ENCODE data around the gene NCOA1. TPM values are rescaled to one million over a fixed set of nuclear protein-coding genes. Genes with fewer than 3 reads are reported as not detected.
A peak's percentile ranks its signal among the peaks of the same experiment; 100 is the strongest.

Gene NCOA1
- polyA plus RNA-seq, 4 donors = 13.8 to 48.5 (median 20.4) TPM

GRCh38 chr2:24744356-24744755 is 253.3 kb downstream of the NCOA1 start:
- peaks cover 2 to 24% (median 9%) of the 10 kb centered on the region in 3 donors for H3K36me3 ChIP-seq (ENCODE audit: control insufficient read depth in 3 of 3, insufficient read depth in 2 of 3, low read depth in 1 of 3, low read length in 3 of 3)
- H3K4me1 ChIP-seq (ENCODE audit: control insufficient read depth in 3 of 3, insufficient read depth in 2 of 3, low read depth in 1 of 3, low read length in 2 of 3) = peaks cover 0 to 3% (median 0%) of the 10 kb centered on the region in 3 donors
- no peak for FAIRE-seq
- no peak overlapping the region for H3K27ac ChIP-seq (ENCODE audit: low read depth in 1 of 3, low read length in 2 of 3)
- no peaks in the 10 kb centered on the region for H3K9me3 ChIP-seq (ENCODE audit: control insufficient read depth in 2 of 2, insufficient read depth in 1 of 2, low read depth in 1 of 2, low read length in 1 of 2)
- H3K27me3 ChIP-seq (ENCODE audit: control insufficient read depth in 3 of 3, insufficient read depth in 3 of 3, low read length in 3 of 3) = no peaks in the 10 kb centered on the region
- no peak overlapping the region for H3K4me3 ChIP-seq (ENCODE audit: low read depth in 1 of 3, low read length in 3 of 3)
- WGBS, 3 donors = 62 to 91% (median 82%) methylated on average over 1 of the region's 1 CpG
- DNase-seq = no peak

GRCh38 chr2:24745825-24746224 is 254.8 kb downstream of the NCOA1 start:
- H3K27ac ChIP-seq (ENCODE audit: low read depth in 1 of 3, low read length in 2 of 3) = no peak overlapping the region
- H3K27me3 ChIP-seq (ENCODE audit: control insufficient read depth in 3 of 3, insufficient read depth in 3 of 3, low read length in 3 of 3) = no peaks in the 10 kb centered on the region
- 81 to 85% (median 85%) methylated on average over 2 of the region's 2 CpGs for WGBS, 3 donors
- no peak for FAIRE-seq
- DNase-seq = peak in 1 of 2 donors; percentile 2
- H3K9me3 ChIP-seq (ENCODE audit: control insufficient read depth in 2 of 2, insufficient read depth in 1 of 2, low read depth in 1 of 2, low read length in 1 of 2) = no peaks in the 10 kb centered on the region
- H3K36me3 ChIP-seq (ENCODE audit: control insufficient read depth in 3 of 3, insufficient read depth in 2 of 3, low read depth in 1 of 3, low read length in 3 of 3) = peaks cover 2 to 24% (median 9%) of the 10 kb centered on the region in 3 donors
- no peak overlapping the region for H3K4me3 ChIP-seq (ENCODE audit: low read depth in 1 of 3, low read length in 3 of 3)
- H3K4me1 ChIP-seq (ENCODE audit: control insufficient read depth in 3 of 3, insufficient read depth in 2 of 3, low read depth in 1 of 3, low read length in 2 of 3) = peaks cover 0 to 3% (median 0%) of the 10 kb centered on the region in 3 donors

- WGBS, 3 donors = 96% methylated on average over 3 of the region's 3 CpGs
- FAIRE-seq = no peak
- Histone ChIP-seq H3K27me3 (ENCODE audit: control insufficient read depth in 3 of 3, insufficient read depth in 3 of 3, low read length in 3 of 3) (no peaks in the 10 kb centered on the region), H3K4me3 (ENCODE audit: low read depth in 1 of 3, low read length in 3 of 3) (no peak overlapping the region), H3K36me3 (ENCODE audit: control insufficient read depth in 3 of 3, insufficient read depth in 2 of 3, low read depth in 1 of 3, low read length in 3 of 3) (peaks cover 2 to 20% (median 12%) of the 10 kb centered on the region in 3 donors), H3K9me3 (ENCODE audit: control insufficient read depth in 2 of 2, insufficient read depth in 1 of 2, low read depth in 1 of 2, low read length in 1 of 2) (no peaks in the 10 kb centered on the region), H3K4me1 (ENCODE audit: control insufficient read depth in 3 of 3, insufficient read depth in 2 of 3, low read depth in 1 of 3, low read length in 2 of 3) (peaks cover 0 to 3% (median 0%) of the 10 kb centered on the region in 3 donors), H3K27ac (ENCODE audit: low read depth in 1 of 3, low read length in 2 of 3) (no peak overlapping the region)
- no peak for DNase-seq
Measured at GRCh38 chr2:24747299-24747698, 256.2 kb downstream of the NCOA1 start.

GRCh38 chr2:24749069-24749691 is 258.1 kb downstream of the NCOA1 start:
- Histone ChIP-seq H3K27me3 (ENCODE audit: control insufficient read depth in 3 of 3, insufficient read depth in 3 of 3, low read length in 3 of 3) (no peaks in the 10 kb centered on the region), H3K27ac (ENCODE audit: low read depth in 1 of 3, low read length in 2 of 3) (no peak overlapping the region), H3K9me3 (ENCODE audit: control insufficient read depth in 2 of 2, insufficient read depth in 1 of 2, low read depth in 1 of 2, low read length in 1 of 2) (no peaks in the 10 kb centered on the region), H3K4me1 (ENCODE audit: control insufficient read depth in 3 of 3, insufficient read depth in 2 of 3, low read depth in 1 of 3, low read length in 2 of 3) (no peaks in the 10 kb centered on the region), H3K4me3 (ENCODE audit: low read depth in 1 of 3, low read length in 3 of 3) (no peak overlapping the region), H3K36me3 (ENCODE audit: control insufficient read depth in 3 of 3, insufficient read depth in 2 of 3, low read depth in 1 of 3, low read length in 3 of 3) (peaks cover 4 to 17% (median 14%) of the 10 kb centered on the region in 3 donors)
- FAIRE-seq (no peak), DNase-seq (no peak)
- WGBS, 3 donors = 88 to 99% (median 95%) methylated on average over 7 of the region's 7 CpGs

GRCh38 chr2:24754985-24755705 is 264.1 kb downstream of the NCOA1 start:
- Histone ChIP-seq H3K27me3 (ENCODE audit: control insufficient read depth in 3 of 3, insufficient read depth in 3 of 3, low read length in 3 of 3) (no peaks in the 10 kb centered on the region), H3K4me1 (ENCODE audit: control insufficient read depth in 3 of 3, insufficient read depth in 2 of 3, low read depth in 1 of 3, low read length in 2 of 3) (no peaks in the 10 kb centered on the region), H3K9me3 (ENCODE audit: control insufficient read depth in 2 of 2, insufficient read depth in 1 of 2, low read depth in 1 of 2, low read length in 1 of 2) (no peaks in the 10 kb centered on the region), H3K36me3 (ENCODE audit: control insufficient read depth in 3 of 3, insufficient read depth in 2 of 3, low read depth in 1 of 3, low read length in 3 of 3) (peaks cover 11 to 21% (median 17%) of the 10 kb centered on the region in 3 donors), H3K27ac (ENCODE audit: low read depth in 1 of 3, low read length in 2 of 3) (no peak overlapping the region), H3K4me3 (ENCODE audit: low read depth in 1 of 3, low read length in 3 of 3) (no peak overlapping the region)
- FAIRE-seq = no peak
- WGBS, 3 donors = 77 to 86% (median 79%) methylated on average over 3 of the region's 3 CpGs
- DNase-seq = no peak

- DNase-seq = no peak
- H3K4me1 ChIP-seq (ENCODE audit: control insufficient read depth in 3 of 3, insufficient read depth in 2 of 3, low read depth in 1 of 3, low read length in 2 of 3) = no peaks in the 10 kb centered on the region
- 95 to 100% (median 100%) methylated on average over 1 of the region's 1 CpG for WGBS, 3 donors
- FAIRE-seq = no peak
- H3K9me3 ChIP-seq (ENCODE audit: control insufficient read depth in 2 of 2, insufficient read depth in 1 of 2, low read depth in 1 of 2, low read length in 1 of 2) = no peaks in the 10 kb centered on the region
- peaks cover 11 to 23% (median 17%) of the 10 kb centered on the region in 3 donors for H3K36me3 ChIP-seq (ENCODE audit: control insufficient read depth in 3 of 3, insufficient read depth in 2 of 3, low read depth in 1 of 3, low read length in 3 of 3)
- H3K27ac ChIP-seq (ENCODE audit: low read depth in 1 of 3, low read length in 2 of 3) = no peak overlapping the region
- H3K27me3 ChIP-seq (ENCODE audit: control insufficient read depth in 3 of 3, insufficient read depth in 3 of 3, low read length in 3 of 3) = no peaks in the 10 kb centered on the region
- no peak overlapping the region for H3K4me3 ChIP-seq (ENCODE audit: low read depth in 1 of 3, low read length in 3 of 3)
Measured at GRCh38 chr2:24756789-24757188, 265.7 kb downstream of the NCOA1 start.

GRCh38 chr2:24761866-24762265 is 270.8 kb downstream of the NCOA1 start:
- Histone ChIP-seq H3K4me3 (ENCODE audit: low read depth in 1 of 3, low read length in 3 of 3) (no peak overlapping the region), H3K36me3 (ENCODE audit: control insufficient read depth in 3 of 3, insufficient read depth in 2 of 3, low read depth in 1 of 3, low read length in 3 of 3) (peaks cover 11 to 39% (median 15%) of the 10 kb centered on the region in 3 donors), H3K27ac (ENCODE audit: low read depth in 1 of 3, low read length in 2 of 3) (no peak overlapping the region), H3K9me3 (ENCODE audit: control insufficient read depth in 2 of 2, insufficient read depth in 1 of 2, low read depth in 1 of 2, low read length in 1 of 2) (no peaks in the 10 kb centered on the region), H3K27me3 (ENCODE audit: control insufficient read depth in 3 of 3, insufficient read depth in 3 of 3, low read length in 3 of 3) (no peaks in the 10 kb centered on the region), H3K4me1 (ENCODE audit: control insufficient read depth in 3 of 3, insufficient read depth in 2 of 3, low read depth in 1 of 3, low read length in 2 of 3) (no peaks in the 10 kb centered on the region)
- DNase-seq = no peak
- WGBS, 3 donors = 81 to 96% (median 95%) methylated on average over 5 of the region's 5 CpGs
- FAIRE-seq = no peak

GRCh38 chr2:24762518-24762917 is 271.5 kb downstream of the NCOA1 start:
- H3K9me3 ChIP-seq (ENCODE audit: control insufficient read depth in 2 of 2, insufficient read depth in 1 of 2, low read depth in 1 of 2, low read length in 1 of 2) = no peaks in the 10 kb centered on the region
- 69 to 91% (median 85%) methylated on average over 2 of the region's 2 CpGs for WGBS, 3 donors
- no peak overlapping the region for H3K27ac ChIP-seq (ENCODE audit: low read depth in 1 of 3, low read length in 2 of 3)
- DNase-seq (no peak), FAIRE-seq (no peak)
- H3K27me3 ChIP-seq (ENCODE audit: control insufficient read depth in 3 of 3, insufficient read depth in 3 of 3, low read length in 3 of 3) = no peaks in the 10 kb centered on the region
- H3K4me1 ChIP-seq (ENCODE audit: control insufficient read depth in 3 of 3, insufficient read depth in 2 of 3, low read depth in 1 of 3, low read length in 2 of 3) = no peaks in the 10 kb centered on the region
- no peak overlapping the region for H3K4me3 ChIP-seq (ENCODE audit: low read depth in 1 of 3, low read length in 3 of 3)
- H3K36me3 ChIP-seq (ENCODE audit: control insufficient read depth in 3 of 3, insufficient read depth in 2 of 3, low read depth in 1 of 3, low read length in 3 of 3) = peaks cover 9 to 39% (median 15%) of the 10 kb centered on the region in 3 donors

Measured in small intestine (tissue), 7 donors.